ACC112 (cell line): Measurements from ENCODE around the gene ATP1A4.

ENCODE experiments used
- H2AFZ ChIP-seq: fragments of 200-600 bp; sonication (generic); one replicate; pipeline ENCODE4 v1.6.0; 2017; ENCODE audit warnings: antibody characterized with exemption, low read length; ENCODE audit not compliant: unreplicated experiment
- H3K27ac ChIP-seq: fragments of 200-600 bp; sonication (generic); 2 replicates; pipeline ENCODE4 v1.5.1; 2014; ENCODE audit warnings: low read depth, mild to moderate bottlenecking, antibody characterized with exemption, low read length, moderate library complexity
- H3K27me3 ChIP-seq: fragments of 200-600 bp; sonication (generic); 2 replicates; pipeline ENCODE4 v1.6.1; 2014; ENCODE audit warnings: mild to moderate bottlenecking, antibody characterized with exemption, low read length, moderate library complexity, mixed read lengths; ENCODE audit not compliant: insufficient read depth
- H3K36me3 ChIP-seq: fragments of 200-600 bp; sonication (generic); 2 replicates; pipeline ENCODE4 v1.6.1; 2016; ENCODE audit warnings: mild to moderate bottlenecking, antibody characterized with exemption, low read length, moderate library complexity, mixed read lengths; ENCODE audit not compliant: insufficient read depth
- H3K4me1 ChIP-seq: fragments of 200-600 bp; sonication (generic); one replicate; pipeline ENCODE4 v1.6.1; 2016; ENCODE audit warnings: low read length, mixed read lengths; ENCODE audit not compliant: insufficient read depth, unreplicated experiment, control insufficient read depth
- H3K4me3 ChIP-seq: fragments of 200-600 bp; sonication (generic); 2 replicates; pipeline ENCODE4 v1.5.1; 2014; ENCODE audit warnings: mild to moderate bottlenecking, low read depth, low read length
- H3K79me2 ChIP-seq: fragments of 200-600 bp; sonication (generic); one replicate; pipeline ENCODE4 v1.6.0; 2016; ENCODE audit warnings: low read length; ENCODE audit not compliant: control insufficient read depth, unreplicated experiment, insufficient read depth

The ATP1A4 gene

GRCh38 chr1:160130939-160131338, 20.5 kb upstream of the ATP1A4 start:
- Histone ChIP-seq H2AFZ (no peak overlapping the region), H3K4me3 (no peak overlapping the region), H3K36me3 (no peaks in the 10 kb centered on the region), H3K27ac (no peak overlapping the region), H3K4me1 (peaks cover 15% of the 10 kb centered on the region), H3K27me3 (peaks cover 34% of the 10 kb centered on the region), H3K79me2 (no peaks in the 10 kb centered on the region)

GRCh38 chr1:160131803-160132565, 19.4 kb upstream of the ATP1A4 start:
- Histone ChIP-seq H3K79me2 (no peaks in the 10 kb centered on the region), H3K36me3 (no peaks in the 10 kb centered on the region), H3K27ac (no peak overlapping the region), H3K27me3 (peaks cover 34% of the 10 kb centered on the region), H3K4me3 (no peak overlapping the region), H3K4me1 (peaks cover 11% of the 10 kb centered on the region), H2AFZ (no peak overlapping the region)

GRCh38 chr1:160133990-160134770, 17.2 kb upstream of the ATP1A4 start:
- Histone ChIP-seq H3K79me2 (no peaks in the 10 kb centered on the region), H3K4me3 (no peak overlapping the region), H3K4me1 (no peaks in the 10 kb centered on the region), H3K27me3 (peaks cover 38% of the 10 kb centered on the region), H3K27ac (no peak overlapping the region), H3K36me3 (no peaks in the 10 kb centered on the region), H2AFZ (no peak overlapping the region)

- Histone ChIP-seq H3K27me3 (peaks cover 39% of the 10 kb centered on the region), H3K79me2 (no peaks in the 10 kb centered on the region), H3K36me3 (no peaks in the 10 kb centered on the region), H3K4me3 (no peak overlapping the region), H3K4me1 (no peaks in the 10 kb centered on the region), H2AFZ (no peak overlapping the region), H3K27ac (no peak overlapping the region)
These were observed 16.4 kb upstream of the ATP1A4 start for GRCh38 chr1:160134791-160135572.

- no peaks in the 10 kb centered on the region for H3K36me3 ChIP-seq
- peaks cover 39% of the 10 kb centered on the region for H3K27me3 ChIP-seq
- no peak overlapping the region for H3K4me3 ChIP-seq
- H2AFZ ChIP-seq: no peak overlapping the region
- H3K79me2 ChIP-seq: no peaks in the 10 kb centered on the region
- H3K27ac ChIP-seq: no peak overlapping the region
- no peaks in the 10 kb centered on the region for H3K4me1 ChIP-seq
These were observed 15.1 kb upstream of the ATP1A4 start for GRCh38 chr1:160136121-160136925.

GRCh38 chr1:160136926-160137200, 14.5 kb upstream of the ATP1A4 start:
- Histone ChIP-seq H3K27me3 (peaks cover 44% of the 10 kb centered on the region), H3K4me1 (no peaks in the 10 kb centered on the region), H3K4me3 (no peak overlapping the region), H2AFZ (no peak overlapping the region), H3K27ac (no peak overlapping the region), H3K36me3 (no peaks in the 10 kb centered on the region), H3K79me2 (no peaks in the 10 kb centered on the region)

GRCh38 chr1:160137216-160137862, 14.1 kb upstream of the ATP1A4 start:
- Histone ChIP-seq H3K27ac (no peak overlapping the region), H3K4me3 (no peak overlapping the region), H3K4me1 (no peaks in the 10 kb centered on the region), H3K36me3 (no peaks in the 10 kb centered on the region), H2AFZ (no peak overlapping the region), H3K79me2 (no peaks in the 10 kb centered on the region), H3K27me3 (peaks cover 42% of the 10 kb centered on the region)

GRCh38 chr1:160139840-160140239, 11.6 kb upstream of the ATP1A4 start:
- H3K36me3 ChIP-seq: no peaks in the 10 kb centered on the region
- peaks cover 26% of the 10 kb centered on the region for H3K27me3 ChIP-seq
- H3K4me3 ChIP-seq: no peak overlapping the region
- H3K4me1 ChIP-seq: no peaks in the 10 kb centered on the region
- no peaks in the 10 kb centered on the region for H3K79me2 ChIP-seq
- no peak overlapping the region for H3K27ac ChIP-seq
- H2AFZ ChIP-seq: no peak overlapping the region

- no peak overlapping the region for H2AFZ ChIP-seq
- no peak overlapping the region for H3K4me3 ChIP-seq
- no peaks in the 10 kb centered on the region for H3K79me2 ChIP-seq
- H3K36me3 ChIP-seq: no peaks in the 10 kb centered on the region
- no peak overlapping the region for H3K27ac ChIP-seq
- H3K4me1 ChIP-seq: no peaks in the 10 kb centered on the region
- H3K27me3 ChIP-seq: peaks cover 25% of the 10 kb centered on the region
These were observed 7.7 kb upstream of the ATP1A4 start for GRCh38 chr1:160143695-160144094.

- no peaks in the 10 kb centered on the region for H3K79me2 ChIP-seq
- H3K27me3 ChIP-seq: peaks cover 15% of the 10 kb centered on the region
- H3K36me3 ChIP-seq: no peaks in the 10 kb centered on the region
- H3K4me1 ChIP-seq: peaks cover 7% of the 10 kb centered on the region
- H3K27ac ChIP-seq: no peak overlapping the region
- no peak overlapping the region for H2AFZ ChIP-seq
- no peak overlapping the region for H3K4me3 ChIP-seq
These were observed 6.5 kb upstream of the ATP1A4 start for GRCh38 chr1:160144921-160145320.
